HG03159 (cell line): ENCODE measurements around the gene TIGD1.

Source experiments
- ATAC-seq: cut with Tn5 transposase; IDR thresholded peaks from one replicate; pipeline ENCODE4 v1.9.1; 2021; ENCODE audit warnings: mild to moderate bottlenecking, moderate library complexity; ENCODE audit not compliant: unreplicated experiment

TIGD1 gene

GRCh38 chr2:232524771-232525170 is 25.6 kb downstream of the TIGD1 start:
- no peak for ATAC-seq

GRCh38 chr2:232523682-232524597 is 26.4 kb downstream of the TIGD1 start:
- ATAC-seq: no peak

GRCh38 chr2:232523402-232523681 is 27.0 kb downstream of the TIGD1 start:
- no peak for ATAC-seq

- ATAC-seq: no peak
Observed at GRCh38 chr2:232522623-232523401, 27.5 kb downstream of the TIGD1 start.

GRCh38 chr2:232521959-232522622 is 28.3 kb downstream of the TIGD1 start:
- no peak for ATAC-seq

GRCh38 chr2:232521098-232521497 is 29.3 kb downstream of the TIGD1 start:
- no peak for ATAC-seq

- ATAC-seq: no peak
Observed at GRCh38 chr2:232520489-232520888, 29.9 kb downstream of the TIGD1 start.

GRCh38 chr2:232519581-232520438 is 30.5 kb downstream of the TIGD1 start, which contains the start of gene PRSS56:
Gene PRSS56, plus strand, starts transcription at chr2:232520388. Its CDS starts 211 bp downstream, at chr2:232520599.
- no peak for ATAC-seq

GRCh38 chr2:232518844-232519243 is 31.5 kb downstream of the TIGD1 start:
- no peak for ATAC-seq

- ATAC-seq: no peak
Observed at GRCh38 chr2:232516551-232516950, 33.8 kb downstream of the TIGD1 start.

GRCh38 chr2:232515639-232516038 is 34.7 kb downstream of the TIGD1 start:
- no peak for ATAC-seq

- no peak for ATAC-seq
Observed at GRCh38 chr2:232513353-232513752, 37.0 kb downstream of the TIGD1 start.

GRCh38 chr2:232512602-232513001 is 37.8 kb downstream of the TIGD1 start:
- no peak for ATAC-seq

- no peak for ATAC-seq
Observed at GRCh38 chr2:232511336-232511890, 38.9 kb downstream of the TIGD1 start.

- ATAC-seq: no peak
Observed at GRCh38 chr2:232508251-232508650, 42.1 kb downstream of the TIGD1 start.

- no peak for ATAC-seq
Observed at GRCh38 chr2:232506709-232507108, 43.6 kb downstream of the TIGD1 start.

- no peak for ATAC-seq
Observed at GRCh38 chr2:232505856-232506255, 44.5 kb downstream of the TIGD1 start.

GRCh38 chr2:232504438-232504837 is 45.9 kb downstream of the TIGD1 start:
- no peak for ATAC-seq

- no peak for ATAC-seq
Observed at GRCh38 chr2:232503809-232504323, 46.5 kb downstream of the TIGD1 start.
